Measurements from ENCODE around the gene CDC45.

- TF ChIP-seq CTCF (IDR thresholded peaks at IDR 0.05; ENCODE audit: low read depth, low read length, poor library complexity, severe bottlenecking): no peak
- TF ChIP-seq EZH2phosphoT487 (IDR thresholded peaks at IDR 0.05; ENCODE audit: borderline replicate concordance, low read length): no peak
These were observed 32.2 kb upstream of the CDC45 start, which contains the start of gene C22orf39 for GRCh38 chr22:19447330-19448075.
